ENCODE data around the gene SCAPER.

Gene SCAPER

DNA sequence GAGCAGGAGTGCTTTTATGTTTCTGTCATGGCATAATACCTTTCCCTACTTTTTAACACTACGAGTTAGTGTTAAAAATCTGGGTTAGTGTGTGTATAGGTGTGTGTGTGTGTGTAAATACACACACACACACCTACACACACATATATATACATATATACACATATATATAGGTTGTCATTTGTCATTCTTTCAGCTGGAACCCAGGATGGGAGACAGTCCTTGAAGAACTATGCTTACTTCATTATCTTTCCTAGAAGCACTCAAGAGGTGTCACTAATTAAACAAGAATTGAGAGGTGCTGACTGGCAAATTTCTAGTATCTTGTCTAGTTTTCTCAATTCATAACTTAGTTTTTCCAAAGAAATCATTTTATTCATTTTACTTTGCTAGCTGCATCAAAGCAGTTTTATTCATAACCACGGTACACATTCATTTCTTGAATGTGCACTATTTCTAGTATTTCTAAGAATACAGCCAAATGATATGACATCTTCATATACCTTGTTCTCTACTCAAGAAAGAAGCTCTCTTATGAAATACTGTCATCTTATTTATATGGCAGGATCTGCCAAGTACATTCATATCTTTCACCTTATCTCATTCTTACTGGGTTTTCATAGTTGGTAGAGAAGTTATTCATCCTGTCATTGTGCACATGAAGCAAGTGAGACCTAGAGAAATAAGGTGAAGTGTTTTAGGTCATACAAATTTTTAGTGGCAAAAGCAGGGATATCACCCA is 522.0 kb downstream of the SCAPER start:
- H3K4me3 ChIP-seq (ENCODE audit: low read depth, low read length) = no peak overlapping the region
- no peak for TF ChIP-seq CTCF (IDR thresholded peaks at IDR 0.05; ENCODE audit: low read depth, low read length)
- DNase-seq (ENCODE audit: low read depth, low spot score) = no peak
- in situ Hi-C loops (cut with HindIII; ENCODE audit: low sequenced_read_pairs) = no loop called here

- in situ Hi-C loops (cut with HindIII; ENCODE audit: low sequenced_read_pairs) = no loop called here
- DNase-seq (ENCODE audit: low read depth, low spot score) = no peak
- no peak overlapping the region for H3K4me3 ChIP-seq (ENCODE audit: low read depth, low read length)
- no peak for TF ChIP-seq CTCF (IDR thresholded peaks at IDR 0.05; ENCODE audit: low read depth, low read length)
Observed at GRCh38 chr15:76381366-76381765, 523.8 kb downstream of the SCAPER start.

GRCh38 chr15:76380249-76380648 is 524.9 kb downstream of the SCAPER start:
- in situ Hi-C loops (cut with HindIII; ENCODE audit: low sequenced_read_pairs) = no loop called here
- no peak for TF ChIP-seq CTCF (IDR thresholded peaks at IDR 0.05; ENCODE audit: low read depth, low read length)
- H3K4me3 ChIP-seq (ENCODE audit: low read depth, low read length) = no peak overlapping the region
- DNase-seq (ENCODE audit: low read depth, low spot score) = no peak

DNA sequence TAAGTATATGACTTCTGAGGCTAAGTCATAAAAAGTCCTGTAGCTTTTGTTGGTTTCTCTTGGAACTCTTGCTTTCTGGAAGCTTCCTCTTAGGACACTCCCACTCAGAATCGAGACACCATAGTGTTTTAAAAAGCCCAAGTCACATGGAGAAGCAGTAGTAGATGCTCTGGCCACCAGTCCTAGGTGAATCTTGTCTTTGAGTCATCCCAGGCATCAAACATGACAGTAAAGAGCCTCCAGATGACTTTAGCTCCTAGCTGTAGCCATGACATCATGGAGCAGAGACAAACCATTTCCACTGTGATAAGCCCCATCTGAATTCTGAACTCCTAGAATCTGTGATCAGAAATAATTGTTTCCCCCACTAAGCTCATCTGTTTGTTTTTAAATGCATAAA is 526.4 kb downstream of the SCAPER start:
- TF ChIP-seq CTCF (IDR thresholded peaks at IDR 0.05; ENCODE audit: low read depth, low read length) = no peak

DNA sequence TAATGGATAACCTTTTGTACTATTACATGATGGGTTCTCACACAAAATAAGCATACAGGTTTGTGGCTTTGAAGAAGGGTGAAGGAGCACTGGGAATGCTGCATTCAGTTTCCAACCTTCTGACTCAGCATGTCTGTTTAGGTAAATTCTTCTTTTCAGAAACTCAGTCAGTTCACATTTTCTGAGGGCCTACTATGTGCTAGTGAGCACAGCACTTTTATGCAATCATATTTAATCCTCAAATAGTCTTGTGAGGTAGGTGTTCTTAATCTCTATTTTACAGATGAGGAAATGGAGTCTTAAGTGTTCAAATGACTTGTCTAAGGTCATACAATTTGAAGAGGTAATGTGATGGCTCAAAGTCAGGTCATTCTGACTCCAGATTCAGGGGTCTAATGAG is 527.4 kb downstream of the SCAPER start:
- TF ChIP-seq CTCF (IDR thresholded peaks at IDR 0.05; ENCODE audit: low read depth, low read length) = no peak
- DNase-seq (ENCODE audit: low read depth, low spot score) = no peak
- in situ Hi-C loops (cut with HindIII; ENCODE audit: low sequenced_read_pairs) = no loop called here
- H3K4me3 ChIP-seq (ENCODE audit: low read depth, low read length) = no peak overlapping the region

More for the DNA sequence above, 526.4 kb downstream of the SCAPER start:
- DNase-seq (ENCODE audit: low read depth, low spot score) = no peak
- H3K4me3 ChIP-seq (ENCODE audit: low read depth, low read length) = no peak overlapping the region
- in situ Hi-C loops (cut with HindIII; ENCODE audit: low sequenced_read_pairs) = no loop called here

GRCh38 chr15:76377217-76377616 is 527.9 kb downstream of the SCAPER start:
- H3K4me3 ChIP-seq (ENCODE audit: low read depth, low read length) = no peak overlapping the region
- in situ Hi-C loops (cut with HindIII; ENCODE audit: low sequenced_read_pairs) = no loop called here
- no peak for TF ChIP-seq CTCF (IDR thresholded peaks at IDR 0.05; ENCODE audit: low read depth, low read length)
- no peak for DNase-seq (ENCODE audit: low read depth, low spot score)

All from astrocyte of the spinal cord (primary cell).